ENCODE data around the gene PAH.

Gene PAH

GRCh38 chr12:102950107-102950949 lies 33.3 kb upstream of the PAH start:
- Histone ChIP-seq H4K20me1 (ENCODE audit: insufficient read depth, low read length) (no peaks in the 10 kb centered on the region), H3K9me3 (ENCODE audit: insufficient read depth, low read length) (no peaks in the 10 kb centered on the region), H3K9ac (ENCODE audit: low read length) (no peak overlapping the region), H3K27ac (ENCODE audit: low read length) (no peak overlapping the region), H3K4me2 (ENCODE audit: low read length) (no peak overlapping the region), H3K36me3 (replicated peaks; ENCODE audit: low read depth, low read length) (no peaks in the 10 kb centered on the region), H3K79me2 (ENCODE audit: low read length) (no peaks in the 10 kb centered on the region), H3K27me3 (ENCODE audit: low read depth, low read length) (no peaks in the 10 kb centered on the region), H3K4me3 (ENCODE audit: low read length) (no peak overlapping the region), H3K4me1 (ENCODE audit: low read length) (peaks cover 53% of the 10 kb centered on the region), H2AFZ (ENCODE audit: low read depth, low read length) (no peak overlapping the region)
- TF ChIP-seq EZH2phosphoT487 (IDR thresholded peaks at IDR 0.05; ENCODE audit: low read depth): no peak
- TF ChIP-seq CTCF (IDR thresholded peaks at IDR 0.05; ENCODE audit: low read depth, low read length): no peak

GRCh38 chr12:102948941-102949352 lies 31.9 kb upstream of the PAH start:
- H3K4me1 ChIP-seq (ENCODE audit: low read length): peaks cover 49% of the 10 kb centered on the region
- H3K27me3 ChIP-seq (ENCODE audit: low read depth, low read length): no peaks in the 10 kb centered on the region
- no peaks in the 10 kb centered on the region for H4K20me1 ChIP-seq (ENCODE audit: insufficient read depth, low read length)
- peak overlapping the region; percentile 88 for H3K4me2 ChIP-seq (ENCODE audit: low read length)
- no peaks in the 10 kb centered on the region for H3K36me3 ChIP-seq (replicated peaks; ENCODE audit: low read depth, low read length)
- peak overlapping the region; percentile 40 for H3K27ac ChIP-seq (ENCODE audit: low read length)
- peak overlapping the region; percentile 69 for H3K4me3 ChIP-seq (ENCODE audit: low read length)
- H3K9ac ChIP-seq (ENCODE audit: low read length): peak overlapping the region; percentile 68
- H3K79me2 ChIP-seq (ENCODE audit: low read length): no peaks in the 10 kb centered on the region
- H3K9me3 ChIP-seq (ENCODE audit: insufficient read depth, low read length): no peaks in the 10 kb centered on the region
- TF ChIP-seq CTCF (IDR thresholded peaks at IDR 0.05; ENCODE audit: low read depth, low read length) (peak; percentile 97), EZH2phosphoT487 (IDR thresholded peaks at IDR 0.05; ENCODE audit: low read depth) (no peak)
- H2AFZ ChIP-seq (ENCODE audit: low read depth, low read length): peak overlapping the region; percentile 93

GRCh38 chr12:102946042-102946441 lies 29.0 kb upstream of the PAH start:
- H3K79me2 ChIP-seq (ENCODE audit: low read length): no peaks in the 10 kb centered on the region
- peaks cover 29% of the 10 kb centered on the region for H3K4me1 ChIP-seq (ENCODE audit: low read length)
- TF ChIP-seq CTCF (IDR thresholded peaks at IDR 0.05; ENCODE audit: low read depth, low read length) (no peak), EZH2phosphoT487 (IDR thresholded peaks at IDR 0.05; ENCODE audit: low read depth) (no peak)
- no peak overlapping the region for H3K4me3 ChIP-seq (ENCODE audit: low read length)
- no peak overlapping the region for H3K27ac ChIP-seq (ENCODE audit: low read length)
- H3K36me3 ChIP-seq (replicated peaks; ENCODE audit: low read depth, low read length): no peaks in the 10 kb centered on the region
- no peaks in the 10 kb centered on the region for H4K20me1 ChIP-seq (ENCODE audit: insufficient read depth, low read length)
- H3K9ac ChIP-seq (ENCODE audit: low read length): no peak overlapping the region
- H2AFZ ChIP-seq (ENCODE audit: low read depth, low read length): no peak overlapping the region
- no peaks in the 10 kb centered on the region for H3K27me3 ChIP-seq (ENCODE audit: low read depth, low read length)
- H3K4me2 ChIP-seq (ENCODE audit: low read length): no peak overlapping the region
- H3K9me3 ChIP-seq (ENCODE audit: insufficient read depth, low read length): no peaks in the 10 kb centered on the region; the same call in 1 of the 2 replicates

GRCh38 chr12:102939670-102940222 lies 22.7 kb upstream of the PAH start:
- Histone ChIP-seq H3K9me3 (ENCODE audit: insufficient read depth, low read length) (no peaks in the 10 kb centered on the region; the same call in 1 of the 2 replicates), H3K4me2 (ENCODE audit: low read length) (no peak overlapping the region), H4K20me1 (ENCODE audit: insufficient read depth, low read length) (no peaks in the 10 kb centered on the region), H3K9ac (ENCODE audit: low read length) (no peak overlapping the region), H3K36me3 (replicated peaks; ENCODE audit: low read depth, low read length) (no peaks in the 10 kb centered on the region), H3K27me3 (ENCODE audit: low read depth, low read length) (no peaks in the 10 kb centered on the region), H3K4me1 (ENCODE audit: low read length) (peaks cover 7% of the 10 kb centered on the region; the same call in 1 of the 2 replicates), H3K79me2 (ENCODE audit: low read length) (no peaks in the 10 kb centered on the region), H2AFZ (ENCODE audit: low read depth, low read length) (peak overlapping the region; percentile 75; the same call in 1 of the 2 replicates), H3K4me3 (ENCODE audit: low read length) (no peak overlapping the region), H3K27ac (ENCODE audit: low read length) (no peak overlapping the region)
- TF ChIP-seq EZH2phosphoT487 (IDR thresholded peaks at IDR 0.05; ENCODE audit: low read depth) (no peak), CTCF (IDR thresholded peaks at IDR 0.05; ENCODE audit: low read depth, low read length) (peak; percentile 67)

Measured in OCI-LY3 (cell line).